WTC11 (cell line): Measurements from ENCODE around the gene UCK2. TPM values are rescaled to one million over a fixed set of nuclear protein-coding genes. Genes with fewer than 3 reads are reported as not detected.

Source experiments
- ATAC-seq: fragments of 200-7000 bp; cut with Tn5 transposase; 2 replicates; pipeline ENCODE4 v1.10.0; 2021; ENCODE audit warnings: mild to moderate bottlenecking, moderate library complexity
- CTCF ChIA-PET: fragments of 300-600 bp; sonication (Branson Sonifier 250); formaldehyde crosslinking; loops from one replicate; lab custom pipeline; 2021; ENCODE audit warnings: antibody characterized with exemption; lab: Charles Lee
- POLR2A ChIA-PET: fragments of 350-600 bp; sonication (Branson Sonifier 250); formaldehyde crosslinking; loops from one replicate; lab custom pipeline; 2021; ENCODE audit warnings: antibody characterized with exemption; lab: Charles Lee
- DNase-seq: peaks from one replicate; pipeline ENCODE4 v3.0.0; 2021; ENCODE audit warnings: low spot score
- H3K27ac Mint-ChIP-seq: 2 replicates; pipeline ENCODE4 v1.8.0; 2021; ENCODE audit warnings: mixed read lengths
- H3K27me3 Mint-ChIP-seq: 2 replicates; pipeline ENCODE4 v1.8.0; 2021; ENCODE audit warnings: low read depth, mild to moderate bottlenecking, moderate library complexity, mixed read lengths
- H3K36me3 Mint-ChIP-seq: 2 replicates; pipeline ENCODE4 v1.8.0; 2021; ENCODE audit warnings: mixed read lengths
- H3K4me1 Mint-ChIP-seq: 2 replicates; pipeline ENCODE4 v1.8.0; 2022; ENCODE audit warnings: mixed read lengths
- H3K4me3 Mint-ChIP-seq: 2 replicates; pipeline ENCODE4 v1.8.0; 2021; ENCODE audit warnings: mild to moderate bottlenecking, moderate library complexity, mixed read lengths
- H3K9me3 Mint-ChIP-seq: 2 replicates; pipeline ENCODE4 v1.8.0; 2021; ENCODE audit warnings: mixed read lengths
- ATF1 ChIP-seq: sonication (generic); formaldehyde crosslinking; IDR thresholded peaks from 2 replicates; pipeline ENCODE4 v1.8.1; 2023; ENCODE audit warnings: mild to moderate bottlenecking, moderate library complexity, missing genetic modification reagents
- ATF3 ChIP-seq: sonication (generic); formaldehyde crosslinking; conservative IDR thresholded peaks from 2 replicates; pipeline ENCODE4 v1.8.1; 2022; ENCODE audit warnings: mild to moderate bottlenecking, missing genetic modification reagents
- CBFB ChIP-seq: sonication (generic); formaldehyde crosslinking; IDR thresholded peaks from 2 replicates; pipeline ENCODE4 v1.8.1; 2022; ENCODE audit warnings: mild to moderate bottlenecking, low read depth, missing genetic modification reagents
- E2F1 ChIP-seq: sonication (generic); formaldehyde crosslinking; IDR thresholded peaks from 2 replicates; pipeline ENCODE4 v1.8.0; 2022; ENCODE audit warnings: mild to moderate bottlenecking, missing genetic modification reagents
- E2F4 ChIP-seq: sonication (generic); formaldehyde crosslinking; IDR thresholded peaks from 2 replicates; pipeline ENCODE4 v1.8.1; 2022; ENCODE audit warnings: low read depth, mild to moderate bottlenecking, moderate library complexity, missing genetic modification reagents, borderline replicate concordance
- ELF4 ChIP-seq: sonication (generic); formaldehyde crosslinking; IDR thresholded peaks from 2 replicates; pipeline ENCODE4 v1.8.1; 2022; ENCODE audit warnings: low read depth, mild to moderate bottlenecking, moderate library complexity, missing genetic modification reagents
- FOXK1 ChIP-seq: sonication (generic); formaldehyde crosslinking; IDR thresholded peaks from 2 replicates; pipeline ENCODE4 v1.8.0; 2022; ENCODE audit warnings: mild to moderate bottlenecking, moderate library complexity, missing genetic modification reagents
- FOXP4 ChIP-seq: sonication (generic); formaldehyde crosslinking; IDR thresholded peaks from 2 replicates; pipeline ENCODE4 v1.8.0; 2022; ENCODE audit warnings: mild to moderate bottlenecking, missing genetic modification reagents
- GABPB1 ChIP-seq: sonication (generic); formaldehyde crosslinking; IDR thresholded peaks from 2 replicates; pipeline ENCODE4 v1.8.1; 2023; ENCODE audit warnings: mild to moderate bottlenecking, missing genetic modification reagents
- NR1H2 ChIP-seq: sonication (generic); formaldehyde crosslinking; IDR thresholded peaks from 2 replicates; pipeline ENCODE4 v1.9.0; 2021; ENCODE audit warnings: mild to moderate bottlenecking, moderate library complexity, missing genetic modification reagents
- NR3C1 ChIP-seq: sonication (generic); formaldehyde crosslinking; conservative IDR thresholded peaks from 2 replicates; pipeline ENCODE4 v1.8.1; 2023; ENCODE audit warnings: low read depth, mild to moderate bottlenecking, missing genetic modification reagents
- OVOL2 ChIP-seq: fragments of 250-450 bp; sonication (Bioruptor Pico); IDR thresholded peaks from 2 replicates; pipeline ENCODE4 v1.9.0; 2021; ENCODE audit warnings: mild to moderate bottlenecking, borderline replicate concordance
- RORB ChIP-seq: fragments of 250-450 bp; sonication (Bioruptor Pico); IDR thresholded peaks from 2 replicates; pipeline ENCODE4 v1.9.0; 2021; ENCODE audit warnings: mild to moderate bottlenecking
- SOX15 ChIP-seq: fragments of 250-450 bp; sonication (Bioruptor Pico); IDR thresholded peaks from 2 replicates; pipeline ENCODE4 v1.9.0; 2021; ENCODE audit warnings: mild to moderate bottlenecking
- ZMAT4 ChIP-seq: fragments of 250-450 bp; sonication (Bioruptor Pico); IDR thresholded peaks from 2 replicates; pipeline ENCODE4 v1.9.0; 2021; ENCODE audit warnings: mild to moderate bottlenecking
- ZNF232 ChIP-seq: sonication (generic); formaldehyde crosslinking; IDR thresholded peaks from 2 replicates; pipeline ENCODE4 v1.8.0; 2022; ENCODE audit warnings: mild to moderate bottlenecking, missing genetic modification reagents
- ZNF317 ChIP-seq: sonication (generic); formaldehyde crosslinking; IDR thresholded peaks from 2 replicates; pipeline ENCODE4 v1.8.1; 2023; ENCODE audit warnings: low read depth, mild to moderate bottlenecking, moderate library complexity, missing genetic modification reagents, borderline replicate concordance
- ZNF416 ChIP-seq: fragments of 250-450 bp; sonication (Bioruptor Pico); IDR thresholded peaks from 2 replicates; pipeline ENCODE4 v1.9.0; 2021; ENCODE audit warnings: mild to moderate bottlenecking, inconsistent platforms
- ZNF423 ChIP-seq: fragments of 250-450 bp; sonication (Bioruptor Pico); IDR thresholded peaks from 2 replicates; pipeline ENCODE4 v2.1.2; 2022; ENCODE audit warnings: mild to moderate bottlenecking, moderate library complexity
- ZNF512 ChIP-seq: sonication (generic); formaldehyde crosslinking; IDR thresholded peaks from 2 replicates; pipeline ENCODE4 v1.8.1; 2022; ENCODE audit warnings: missing genetic modification reagents, borderline replicate concordance
- ZNF671 ChIP-seq: fragments of 250-450 bp; sonication (Bioruptor Pico); IDR thresholded peaks from 2 replicates; pipeline ENCODE4 v1.8.0; 2021; ENCODE audit warnings: mild to moderate bottlenecking
- ZSCAN18 ChIP-seq: fragments of 250-450 bp; sonication (Bioruptor Pico); IDR thresholded peaks from 2 replicates; pipeline ENCODE4 v2.1.2; 2022; ENCODE audit warnings: mild to moderate bottlenecking, moderate library complexity
- total RNA-seq: library from RNA; stranded (reverse); gene quantifications from 3 replicates; pipeline ENCODE4 v1.2.3, GENCODE V29; 2021

UCK2 gene
- total RNA-seq, 1 experiment from 2014 or later, result 85.7 TPM

- ChIA-PET CTCF (interaction anchor here (0.6 to 0.7 kb wide), 3 partner anchors 8 to 323 kb away, joined by 3 to 4 read pairs (median 3); no protein-coding TSS in a partner anchor), POLR2A (no interaction called here)
- TF ChIP-seq NR1H2 (CRISPR knock-in tag) (no peak), CBFB (no peak), NR3C1 (CRISPR knock-in tag) (no peak), ZSCAN18 (CRISPR knock-in tag) (no peak)
- no peaks in the 10 kb centered on the region for H3K27me3 Mint-ChIP-seq
- no peak overlapping the region for H3K27ac Mint-ChIP-seq
- peaks cover 38% of the 10 kb centered on the region for H3K4me1 Mint-ChIP-seq
- ATAC-seq (no peak), DNase-seq (no peak)
- H3K36me3 Mint-ChIP-seq, result peaks cover 65% of the 10 kb centered on the region
- peaks cover 44% of the 10 kb centered on the region for H3K9me3 Mint-ChIP-seq
- H3K4me3 Mint-ChIP-seq, result no peak overlapping the region
These were observed 47.8 kb downstream of the UCK2 start for GRCh38 chr1:165875171-165875570.

DNA sequence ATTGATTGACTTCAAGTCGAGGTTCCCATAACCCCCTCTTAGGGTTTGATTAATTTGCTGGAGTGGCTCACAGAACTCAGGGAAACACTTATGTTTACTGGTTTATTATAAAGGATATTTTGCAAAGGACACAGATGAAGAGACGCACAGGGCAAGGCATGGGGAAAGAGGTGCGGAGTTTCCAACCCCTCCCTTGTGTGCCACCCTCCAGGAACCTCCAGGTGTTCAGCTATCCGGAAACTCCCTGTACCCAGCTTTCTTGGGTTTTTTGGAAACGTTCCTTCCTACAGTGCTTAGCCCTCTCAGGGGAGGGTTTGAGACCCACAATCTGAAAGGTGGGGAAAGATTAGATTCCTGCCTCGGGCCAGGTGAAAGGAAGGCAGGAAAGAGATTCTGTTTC is 48.2 kb downstream of the UCK2 start:
- no peak overlapping the region for H3K4me3 Mint-ChIP-seq
- H3K4me1 Mint-ChIP-seq, result peaks cover 40% of the 10 kb centered on the region
- H3K9me3 Mint-ChIP-seq, result peaks cover 44% of the 10 kb centered on the region
- TF ChIP-seq ZNF423 (CRISPR knock-in tag) (no peak), GABPB1 (CRISPR knock-in tag) (no peak), ZNF232 (no peak), ATF1 (CRISPR knock-in tag) (no peak), SOX15 (CRISPR knock-in tag) (no peak), ELF4 (CRISPR knock-in tag) (no peak), E2F4 (CRISPR knock-in tag) (no peak), RORB (CRISPR knock-in tag) (no peak), ZMAT4 (CRISPR knock-in tag) (no peak)
- ChIA-PET POLR2A (no interaction called here), CTCF (no interaction called here)
- no peak for DNase-seq
- H3K27me3 Mint-ChIP-seq, result no peaks in the 10 kb centered on the region
- no peak for ATAC-seq
- peaks cover 65% of the 10 kb centered on the region for H3K36me3 Mint-ChIP-seq
- no peak overlapping the region for H3K27ac Mint-ChIP-seq

DNA sequence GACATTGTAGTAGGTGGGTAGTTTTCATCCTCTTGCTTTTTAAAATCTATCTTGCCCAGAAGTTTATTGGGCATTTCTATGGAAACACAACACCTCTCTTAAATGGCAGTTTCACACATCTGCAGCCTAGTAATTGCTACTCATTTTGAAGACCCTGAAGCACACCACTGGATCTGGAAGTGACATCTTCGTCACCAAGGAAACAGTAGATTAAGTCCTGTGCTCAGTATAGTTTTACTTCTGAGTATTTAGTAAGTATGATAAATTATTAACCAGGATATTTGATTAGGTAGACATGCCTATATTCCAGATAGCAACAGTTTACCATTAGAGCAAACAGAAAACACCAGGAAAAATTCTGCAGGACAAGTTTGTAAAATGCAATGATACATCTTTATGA is 48.7 kb downstream of the UCK2 start:
- ATAC-seq, result no peak
- ChIA-PET CTCF (no interaction called here), POLR2A (no interaction called here)
- Mint-ChIP-seq H3K4me1 (peaks cover 40% of the 10 kb centered on the region), H3K27ac (no peak overlapping the region), H3K4me3 (no peak overlapping the region), H3K27me3 (no peaks in the 10 kb centered on the region), H3K9me3 (peaks cover 44% of the 10 kb centered on the region), H3K36me3 (peaks cover 60% of the 10 kb centered on the region)
- TF ChIP-seq ZNF512 (CRISPR knock-in tag), result no peak
- no peak for TF ChIP-seq ZNF317 (CRISPR knock-in tag)
- TF ChIP-seq ATF3 (CRISPR knock-in tag), result no peak
- TF ChIP-seq ZNF232, result no peak
- TF ChIP-seq ZNF671 (CRISPR knock-in tag), result no peak
- no peak for TF ChIP-seq ZMAT4 (CRISPR knock-in tag)
- TF ChIP-seq FOXK1, result no peak
- no peak for TF ChIP-seq E2F1 (CRISPR knock-in tag)
- TF ChIP-seq OVOL2 (CRISPR knock-in tag), result no peak
- no peak for TF ChIP-seq NR1H2 (CRISPR knock-in tag)
- no peak for TF ChIP-seq FOXP4 (CRISPR knock-in tag)
- no peak for TF ChIP-seq ZNF416 (CRISPR knock-in tag)
- DNase-seq, result no peak
